Measurements from ENCODE around the gene PPBP.
A peak's percentile ranks its signal among the peaks of the same experiment; 100 is the strongest.

PPBP gene, protein sequence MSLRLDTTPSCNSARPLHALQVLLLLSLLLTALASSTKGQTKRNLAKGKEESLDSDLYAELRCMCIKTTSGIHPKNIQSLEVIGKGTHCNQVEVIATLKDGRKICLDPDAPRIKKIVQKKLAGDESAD

GRCh38 chr4:73988061-73988460 lies at the start of gene PPBP:
Gene PPBP (minus strand): TSS chr4:73988190. CDS start chr4:73988103, 87 bp downstream.
- no peak for DNase-seq (ENCODE audit: low read depth in 2 of 2)
- no peak within 1 kb of the TSS for H3K4me3 ChIP-seq (replicated peaks in 1 of 2; ENCODE audit: low read depth in 2 of 2, low read length in 2 of 2)
- no peak for TF ChIP-seq CTCF (IDR thresholded peaks at IDR 0.05; ENCODE audit: low read depth, low read length)

GRCh38 chr4:74037076-74037955 lies 49.3 kb upstream of the PPBP start:
- peak overlapping the region; percentile 70 to 80 for H3K4me3 ChIP-seq (replicated peaks in 1 of 2; ENCODE audit: low read depth in 2 of 2, low read length in 2 of 2)

GRCh38 chr4:74033739-74034138 lies 45.7 kb upstream of the PPBP start:
- DNase-seq (ENCODE audit: low read depth in 2 of 2) = peak; percentile 43 to 88
- TF ChIP-seq CTCF (IDR thresholded peaks at IDR 0.05; ENCODE audit: low read depth, low read length) = no peak
- H3K4me3 ChIP-seq (replicated peaks in 1 of 2; ENCODE audit: low read depth in 2 of 2, low read length in 2 of 2) = no peak overlapping the region

More at GRCh38 chr4:74037076-74037955, 49.3 kb upstream of the PPBP start:
- DNase-seq (ENCODE audit: low read depth in 2 of 2) = peak in 1 of 2 donors; percentile 37
- no peak for TF ChIP-seq CTCF (IDR thresholded peaks at IDR 0.05; ENCODE audit: low read depth, low read length)

DNA sequence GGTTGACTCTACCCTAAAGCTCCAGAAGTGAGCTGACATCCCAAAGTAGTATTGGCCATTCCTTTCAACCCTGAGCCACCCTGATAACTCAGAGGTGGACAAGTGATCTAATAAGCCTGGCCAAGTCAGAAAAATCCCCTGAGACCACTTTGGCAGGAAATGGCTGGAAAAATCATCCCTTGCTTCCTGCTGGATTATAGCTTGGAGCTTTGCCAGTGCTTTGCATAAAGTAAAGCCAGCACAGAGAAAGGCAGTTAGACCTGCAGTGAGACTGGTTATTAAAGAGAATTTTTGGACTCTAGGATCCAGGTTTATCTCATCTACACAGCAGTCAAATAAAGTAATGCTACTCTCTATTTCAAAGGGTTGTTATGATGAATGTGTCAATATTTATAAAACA lies 44.1 kb upstream of the PPBP start:
- DNase-seq (ENCODE audit: low read depth in 2 of 2) = peak; percentile 52 to 59
- no peak overlapping the region for H3K4me3 ChIP-seq (replicated peaks in 1 of 2; ENCODE audit: low read depth in 2 of 2, low read length in 2 of 2)
- TF ChIP-seq CTCF (IDR thresholded peaks at IDR 0.05; ENCODE audit: low read depth, low read length) = no peak

DNA sequence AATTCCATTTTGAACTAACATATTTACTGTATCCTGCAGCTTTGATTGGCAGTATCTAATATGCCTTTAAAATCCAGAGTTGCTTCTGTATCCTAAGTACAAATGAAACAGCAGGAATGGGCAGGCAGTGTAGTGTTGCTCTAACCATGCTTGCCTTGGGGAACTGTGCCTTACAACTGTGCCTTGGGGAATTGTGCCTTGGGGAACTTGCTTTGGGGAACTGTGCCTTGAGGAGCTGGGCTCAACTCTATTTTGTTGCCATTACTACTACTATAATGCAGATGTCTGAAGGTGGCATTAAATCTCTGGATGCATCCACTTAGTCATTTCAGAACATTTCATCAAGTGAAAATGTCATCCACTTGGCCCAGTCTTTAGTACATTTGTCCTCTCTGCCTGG lies 43.6 kb upstream of the PPBP start:
- no peak for DNase-seq (ENCODE audit: low read depth in 2 of 2)
- TF ChIP-seq CTCF (IDR thresholded peaks at IDR 0.05; ENCODE audit: low read depth, low read length) = no peak
- no peak overlapping the region for H3K4me3 ChIP-seq (replicated peaks in 1 of 2; ENCODE audit: low read depth in 2 of 2, low read length in 2 of 2)

DNA sequence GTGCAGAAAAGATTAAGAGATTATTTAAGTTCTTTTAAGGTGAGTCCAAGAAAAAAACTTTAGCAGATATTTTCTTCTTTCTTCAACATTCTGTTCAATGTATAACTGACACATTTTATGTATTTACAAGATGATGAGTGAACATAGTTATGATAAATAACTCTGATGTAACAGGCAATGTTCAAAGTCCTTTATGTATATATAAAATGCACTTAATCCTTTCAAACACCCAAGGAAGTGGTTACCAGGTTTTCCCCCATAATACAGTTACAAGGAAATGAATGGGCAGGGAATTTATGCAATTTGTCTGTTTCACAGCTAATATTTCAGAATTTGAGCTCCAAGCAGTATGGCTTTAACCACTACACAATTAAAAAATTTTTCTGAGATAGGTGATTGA lies 42.3 kb upstream of the PPBP start:
- no peak for DNase-seq (ENCODE audit: low read depth in 2 of 2)

More for the DNA sequence above, 42.3 kb upstream of the PPBP start:
- no peak for TF ChIP-seq CTCF (IDR thresholded peaks at IDR 0.05; ENCODE audit: low read depth, low read length)
- H3K4me3 ChIP-seq (replicated peaks in 1 of 2; ENCODE audit: low read depth in 2 of 2, low read length in 2 of 2) = no peak overlapping the region

Measured in cardiac fibroblast (primary cell).